Activated T-helper 9 cell treated with anti-CD3 and anti-CD28 coated beads, Interleukin-2, amount 50 U/mL, for 16 hours (primary cell): ENCODE measurements around the gene CLBA1.

ENCODE experiments used
- DNase-seq: peaks from one replicate; pipeline ENCODE4 v3.0.0-alpha.2; 2020; ENCODE audit warnings: low read depth

Gene CLBA1

DNA sequence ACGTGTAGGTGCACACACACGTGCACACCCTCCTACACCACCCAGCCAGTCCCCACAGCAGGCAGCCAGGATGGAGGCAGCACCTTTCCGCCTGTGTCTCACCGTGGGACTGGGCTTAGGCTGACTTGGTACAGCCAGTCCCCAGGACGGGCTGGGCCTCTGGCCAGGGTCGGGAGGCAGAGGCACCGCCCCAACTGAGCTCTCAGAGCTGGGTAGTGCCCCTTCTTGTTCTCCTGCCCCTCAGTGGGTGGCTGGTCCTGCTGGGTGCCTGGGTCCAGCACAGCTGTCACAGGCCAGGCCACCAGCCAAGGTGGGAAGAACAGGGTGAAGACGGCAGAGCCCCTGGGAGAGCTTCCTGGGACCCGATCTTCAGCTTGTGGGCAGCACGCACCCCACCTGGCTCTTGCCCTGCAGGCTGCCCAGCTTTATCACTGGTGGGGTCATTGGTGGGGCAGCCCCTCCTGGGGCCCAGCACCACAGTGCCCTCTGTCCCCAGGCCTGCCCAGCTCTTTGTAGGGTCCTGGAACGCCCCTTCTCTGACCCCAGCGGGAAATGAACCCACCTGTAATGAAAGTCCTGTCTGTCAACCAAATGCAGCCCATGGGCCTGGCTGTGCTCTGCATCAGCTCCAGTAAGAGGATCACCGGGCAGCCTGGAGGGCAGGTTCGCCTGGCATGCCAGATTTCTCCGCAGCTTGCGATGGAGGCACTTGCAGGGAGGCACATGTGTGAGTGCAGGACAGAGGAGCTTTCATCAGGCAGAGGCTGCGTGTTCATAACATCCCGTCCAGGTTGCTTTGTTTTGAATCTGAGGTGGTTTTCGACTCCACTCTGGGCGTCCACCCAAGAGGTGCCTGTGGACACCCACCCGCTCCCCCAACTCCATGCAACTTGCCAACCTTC is 20.6 kb downstream of the CLBA1 start:
- DNase-seq, result no peak

DNA sequence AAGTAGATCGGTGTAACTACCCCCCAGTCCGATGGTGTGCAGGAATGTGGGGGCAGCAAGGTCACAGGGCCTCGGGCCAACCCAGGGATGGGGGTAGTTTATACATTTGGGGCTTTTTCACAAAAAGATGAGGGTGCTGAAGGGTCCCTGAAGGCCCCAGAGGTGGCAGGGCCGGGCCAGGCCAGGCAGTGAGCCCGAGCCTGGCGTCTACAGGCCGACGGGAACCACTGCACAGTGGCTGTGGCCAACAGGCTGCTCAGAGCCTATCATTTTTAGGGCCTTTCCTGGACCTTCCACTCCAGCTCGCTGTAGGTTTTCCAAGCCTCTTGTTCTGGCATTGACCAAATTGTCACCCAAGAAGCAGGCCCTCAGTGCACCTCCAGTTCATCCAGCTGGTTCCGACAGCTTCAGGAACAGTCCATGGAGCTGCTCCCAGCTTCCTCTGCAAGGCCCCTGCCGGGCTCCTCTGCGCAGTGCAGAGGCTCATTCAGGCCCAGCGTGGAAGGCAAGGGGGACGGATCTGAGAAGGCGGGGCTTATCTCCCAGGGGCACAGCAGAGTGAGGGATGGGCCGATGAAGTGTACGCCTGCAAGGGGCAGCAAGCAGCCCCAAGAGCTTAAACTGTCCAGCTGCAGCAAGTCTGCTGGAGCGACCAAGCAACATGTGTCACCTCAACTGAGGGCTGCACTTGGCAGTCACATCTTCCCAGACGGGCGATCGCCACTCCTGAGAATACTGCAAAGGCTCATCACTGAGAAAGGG is 21.4 kb downstream of the CLBA1 start:
- no peak for DNase-seq

DNA sequence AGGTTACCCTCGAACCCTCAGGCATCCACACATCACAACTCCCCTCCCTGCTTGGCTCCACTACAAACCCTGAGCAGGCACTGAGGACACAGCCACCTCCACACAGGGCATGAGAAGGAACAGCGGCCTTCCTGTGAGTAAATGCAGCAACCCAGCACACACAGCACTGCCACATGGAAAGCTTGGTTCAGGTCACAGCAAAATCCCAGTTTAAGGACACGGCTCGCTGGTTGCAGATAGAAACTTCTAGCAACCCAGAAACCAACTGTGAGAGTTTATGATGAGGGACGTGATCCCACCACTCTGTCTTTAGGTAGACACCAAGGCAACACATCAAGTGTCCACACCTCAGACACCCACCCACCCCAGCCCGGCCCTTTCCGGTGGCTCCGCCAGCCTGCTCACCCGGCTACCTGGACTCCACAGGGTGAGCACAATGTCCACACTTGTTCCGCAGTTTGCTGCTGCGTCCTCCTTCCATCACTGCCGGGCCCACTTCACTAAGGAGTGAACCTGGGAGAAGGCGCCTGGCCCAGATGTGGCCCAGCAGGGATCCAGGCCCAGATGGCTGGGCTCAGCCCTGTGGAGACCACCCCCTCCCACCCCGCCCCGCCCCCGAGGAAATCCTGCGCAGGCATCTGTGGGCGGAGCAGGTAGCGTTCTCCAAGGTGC is 22.1 kb downstream of the CLBA1 start:
- no peak for DNase-seq

DNA sequence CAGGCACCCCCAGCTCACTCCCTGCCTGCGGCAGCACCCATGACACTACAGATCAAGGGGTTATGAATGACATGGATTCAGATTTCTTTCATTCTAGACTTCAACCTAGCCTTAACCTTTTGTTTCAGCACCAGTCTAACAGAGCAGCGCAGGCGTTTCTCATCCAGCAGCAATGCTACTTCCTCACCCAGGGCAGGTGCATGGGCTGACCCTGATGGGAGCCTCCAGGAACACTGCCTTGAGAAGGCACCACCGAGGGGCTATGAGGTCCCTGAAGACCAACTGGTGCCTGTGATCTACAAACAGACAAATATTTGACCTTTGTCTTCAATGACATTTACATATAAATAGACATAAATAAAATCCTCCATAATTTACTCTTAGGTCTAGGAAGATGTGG is 24.5 kb downstream of the CLBA1 start:
- no peak for DNase-seq

DNA sequence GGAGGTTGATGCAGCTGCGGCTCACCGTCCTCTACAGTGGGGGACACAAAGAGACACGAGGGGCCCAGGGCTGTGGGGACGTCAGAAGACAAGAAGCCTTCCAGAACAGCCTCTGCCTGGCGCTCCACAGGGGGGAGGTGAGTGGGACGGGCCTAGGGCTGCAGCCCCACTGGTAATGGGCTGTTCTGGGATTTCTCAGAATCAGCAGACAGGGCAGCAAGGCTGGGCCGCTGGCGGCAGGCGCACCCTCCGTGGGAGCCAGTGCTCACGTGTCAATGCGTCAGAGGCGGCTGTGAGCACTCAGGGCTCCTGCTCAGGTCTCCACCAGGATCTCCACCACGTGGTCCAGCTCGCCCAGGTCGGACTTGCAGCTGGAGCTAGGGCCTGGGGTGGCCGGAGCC is 25.3 kb downstream of the CLBA1 start:
- no peak for DNase-seq

DNA sequence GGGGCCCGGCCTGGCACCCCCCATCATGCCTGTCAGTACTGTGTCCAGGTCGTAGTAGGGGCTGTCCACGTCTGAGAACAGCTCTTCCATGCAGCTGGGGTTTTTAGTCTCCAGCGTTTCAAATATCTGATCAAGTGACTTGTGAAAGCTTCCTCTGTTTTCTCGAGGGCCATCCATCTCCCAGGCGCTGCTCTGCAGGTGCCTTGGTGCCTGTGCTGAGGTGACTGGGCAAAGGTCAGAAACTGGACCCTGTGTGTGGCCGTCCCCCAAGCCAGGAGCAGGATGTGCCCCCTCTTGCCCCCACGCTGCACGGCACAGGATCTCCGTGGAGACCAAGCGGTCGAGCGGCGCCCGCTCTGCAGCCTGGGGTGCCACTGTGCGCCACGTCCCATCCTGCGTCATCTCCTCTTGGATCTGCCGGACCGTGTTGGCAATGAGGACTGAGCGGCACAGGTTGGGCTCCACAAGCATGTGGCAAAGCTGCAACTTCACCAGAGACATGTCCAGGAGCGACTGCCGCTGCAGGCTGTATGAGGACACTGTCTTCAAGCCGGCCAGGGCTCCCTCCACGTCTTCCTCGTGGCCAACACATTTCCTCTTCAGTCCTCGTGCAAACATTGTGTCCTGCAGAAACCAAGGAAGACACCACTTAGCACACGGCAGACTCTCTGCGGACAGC is 25.9 kb downstream of the CLBA1 start:
- no peak for DNase-seq

DNA sequence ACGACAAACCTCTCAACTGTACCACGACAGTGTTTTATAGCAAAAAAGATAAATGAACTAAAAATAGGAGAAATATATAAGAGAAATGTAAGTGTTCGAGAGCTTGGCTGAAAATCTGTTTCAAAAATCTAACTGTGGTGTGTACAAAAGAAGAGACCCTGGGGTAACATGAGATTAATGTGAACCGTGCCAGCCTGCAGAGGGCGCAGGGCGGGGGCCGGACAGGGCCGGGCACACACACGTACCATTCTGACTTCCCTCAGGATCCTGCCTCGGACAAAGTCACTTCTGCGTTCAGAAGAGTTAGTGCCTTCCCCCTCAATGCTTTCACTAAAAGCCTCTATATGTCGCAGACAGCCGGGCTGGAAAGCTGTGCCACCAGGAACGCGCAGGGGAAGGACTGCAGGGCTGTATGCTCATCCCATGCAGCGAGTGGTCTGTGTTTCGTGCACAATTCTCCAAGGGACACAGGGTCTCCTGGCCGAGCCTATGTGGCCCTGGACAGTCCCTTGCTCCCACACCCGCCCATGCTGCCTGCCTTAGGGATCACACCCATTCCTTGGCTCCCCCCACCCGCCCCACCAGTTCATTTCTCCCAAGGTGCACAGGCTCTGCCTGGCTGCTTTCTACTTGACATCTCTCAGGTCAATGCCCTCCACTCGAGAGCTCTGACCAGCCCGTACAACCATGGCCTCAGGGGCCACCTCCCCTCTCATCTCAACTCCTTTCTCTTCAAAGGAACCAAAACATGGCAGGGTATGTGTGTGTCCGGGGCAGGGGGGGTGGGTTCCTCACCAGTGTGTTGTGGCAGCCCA is 26.8 kb downstream of the CLBA1 start:
- no peak for DNase-seq

DNA sequence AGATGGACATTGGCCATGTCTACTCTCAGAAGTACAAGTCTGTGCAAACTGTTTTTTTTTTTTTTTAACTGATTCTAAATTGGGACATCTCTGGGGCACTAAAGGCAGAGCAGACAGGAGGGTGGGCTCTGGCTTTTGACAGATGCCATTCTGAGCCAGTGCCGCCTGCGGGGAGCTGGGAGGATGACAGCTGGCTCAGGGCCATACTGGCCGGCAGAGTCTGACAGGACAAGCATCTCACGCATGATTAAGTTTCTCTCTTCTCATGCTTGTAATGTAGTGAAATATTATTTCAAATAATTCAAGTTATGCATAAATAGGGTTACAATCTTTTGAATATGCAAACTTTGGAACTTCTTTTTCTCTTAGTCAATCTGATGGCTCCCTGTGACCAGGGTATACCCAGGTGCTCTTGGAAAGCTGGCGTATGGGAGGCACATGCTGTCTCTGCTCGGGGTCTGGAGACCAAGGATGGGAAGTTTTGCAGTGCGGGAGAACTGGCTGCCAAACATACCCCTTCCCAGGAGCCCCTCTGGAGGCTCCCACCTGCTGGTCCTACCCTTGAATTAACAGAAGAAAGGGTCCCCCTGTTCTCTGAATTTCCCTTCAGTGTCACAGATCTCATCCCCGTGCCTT is 27.7 kb downstream of the CLBA1 start:
- no peak for DNase-seq

DNA sequence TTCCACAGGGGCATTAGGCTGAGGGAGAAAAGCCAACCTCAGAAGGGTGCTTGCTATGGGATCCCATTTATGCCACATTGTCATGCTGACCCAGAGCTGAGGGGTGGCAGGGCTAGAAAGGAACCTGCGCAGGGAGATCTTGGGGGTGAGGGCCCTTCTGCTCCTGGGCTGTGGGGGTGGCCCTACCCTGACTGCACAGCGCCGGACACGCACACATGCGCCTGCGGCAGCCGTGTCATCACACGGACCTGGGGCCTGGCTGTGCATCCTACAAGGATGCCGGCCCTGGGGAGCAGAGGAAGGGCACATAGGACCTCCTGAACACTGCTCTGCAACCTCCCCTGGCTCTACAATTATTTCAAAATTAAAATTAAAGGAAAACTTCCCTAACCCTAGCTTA is 28.4 kb downstream of the CLBA1 start:
- DNase-seq, result no peak

DNA sequence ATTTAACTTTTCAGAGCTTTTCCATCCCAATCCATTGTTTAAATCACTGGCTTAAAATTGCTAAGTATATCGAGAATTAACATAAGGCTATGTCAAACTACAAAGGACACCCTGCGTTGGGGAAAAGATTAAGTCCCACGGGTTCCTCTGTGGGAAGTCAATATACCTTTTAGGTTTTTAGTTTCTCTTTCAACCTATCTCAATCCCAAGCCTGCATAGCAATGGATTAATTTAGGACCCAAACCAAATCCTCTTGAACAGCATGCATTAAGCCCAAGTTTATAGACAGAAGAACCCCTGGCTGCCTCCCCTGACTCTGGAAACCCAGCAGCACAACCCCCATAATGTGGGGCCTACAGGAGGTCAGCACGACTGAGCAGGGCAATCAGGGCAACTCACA is 29.0 kb downstream of the CLBA1 start:
- DNase-seq, result no peak

DNA sequence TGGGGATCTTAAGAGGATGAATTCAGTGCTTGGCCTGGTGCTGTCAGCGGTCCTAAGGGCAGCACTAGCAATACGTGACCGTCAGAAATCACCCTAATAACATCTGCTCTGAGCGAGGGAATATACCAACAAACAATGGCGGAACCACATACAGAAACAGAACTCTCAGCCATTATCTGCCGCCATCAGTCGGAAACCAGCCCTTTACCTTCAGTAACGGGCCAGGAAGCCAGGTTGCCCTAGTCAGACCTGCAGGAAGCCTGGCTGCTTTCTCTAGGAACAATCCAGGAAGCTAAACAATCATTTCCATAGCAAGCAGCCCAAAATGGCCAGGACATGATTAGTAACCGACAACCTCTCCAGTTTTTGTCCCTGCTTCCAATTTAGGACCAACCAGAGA is 29.7 kb downstream of the CLBA1 start:
- no peak for DNase-seq

DNA sequence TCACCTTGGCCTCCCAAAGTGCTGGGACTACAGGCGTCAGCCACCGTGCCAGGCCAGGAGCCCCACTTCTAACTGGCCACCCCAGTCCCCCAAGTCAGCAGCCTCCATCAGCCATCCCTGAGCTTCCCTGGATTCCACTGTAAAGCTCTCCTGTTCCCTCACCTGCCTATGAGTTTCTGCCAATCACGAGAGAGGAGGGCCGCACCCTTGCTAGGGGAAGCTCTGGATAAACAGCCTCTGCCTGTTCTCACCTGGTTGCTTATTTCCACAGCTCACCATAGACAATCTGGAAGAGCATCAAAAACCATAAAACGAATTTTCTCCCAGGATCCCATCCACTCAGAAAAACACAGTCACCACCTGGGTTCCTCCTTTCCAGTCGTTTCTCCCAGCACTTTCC is 30.3 kb downstream of the CLBA1 start:
- DNase-seq, result no peak

DNA sequence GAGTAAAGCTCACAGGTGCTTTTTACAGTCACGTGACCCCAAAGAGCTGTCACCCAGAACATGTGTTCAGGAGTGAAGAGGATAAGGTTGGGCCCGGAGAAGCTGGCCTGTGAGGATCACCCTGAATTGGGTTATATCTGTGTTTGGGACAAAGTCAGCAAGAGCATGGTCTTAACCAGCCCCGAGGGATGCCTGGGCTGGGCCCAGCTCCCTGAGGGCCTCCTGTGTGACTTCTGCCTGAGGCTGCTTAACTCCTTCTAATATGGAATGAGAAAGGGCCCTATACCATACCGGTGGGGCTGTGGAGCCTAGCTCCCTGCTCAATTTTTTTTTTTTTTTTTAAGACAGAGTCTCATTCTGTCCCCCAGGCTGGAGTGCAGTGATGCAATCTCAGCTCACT is 32.8 kb downstream of the CLBA1 start:
- DNase-seq, result no peak

DNA sequence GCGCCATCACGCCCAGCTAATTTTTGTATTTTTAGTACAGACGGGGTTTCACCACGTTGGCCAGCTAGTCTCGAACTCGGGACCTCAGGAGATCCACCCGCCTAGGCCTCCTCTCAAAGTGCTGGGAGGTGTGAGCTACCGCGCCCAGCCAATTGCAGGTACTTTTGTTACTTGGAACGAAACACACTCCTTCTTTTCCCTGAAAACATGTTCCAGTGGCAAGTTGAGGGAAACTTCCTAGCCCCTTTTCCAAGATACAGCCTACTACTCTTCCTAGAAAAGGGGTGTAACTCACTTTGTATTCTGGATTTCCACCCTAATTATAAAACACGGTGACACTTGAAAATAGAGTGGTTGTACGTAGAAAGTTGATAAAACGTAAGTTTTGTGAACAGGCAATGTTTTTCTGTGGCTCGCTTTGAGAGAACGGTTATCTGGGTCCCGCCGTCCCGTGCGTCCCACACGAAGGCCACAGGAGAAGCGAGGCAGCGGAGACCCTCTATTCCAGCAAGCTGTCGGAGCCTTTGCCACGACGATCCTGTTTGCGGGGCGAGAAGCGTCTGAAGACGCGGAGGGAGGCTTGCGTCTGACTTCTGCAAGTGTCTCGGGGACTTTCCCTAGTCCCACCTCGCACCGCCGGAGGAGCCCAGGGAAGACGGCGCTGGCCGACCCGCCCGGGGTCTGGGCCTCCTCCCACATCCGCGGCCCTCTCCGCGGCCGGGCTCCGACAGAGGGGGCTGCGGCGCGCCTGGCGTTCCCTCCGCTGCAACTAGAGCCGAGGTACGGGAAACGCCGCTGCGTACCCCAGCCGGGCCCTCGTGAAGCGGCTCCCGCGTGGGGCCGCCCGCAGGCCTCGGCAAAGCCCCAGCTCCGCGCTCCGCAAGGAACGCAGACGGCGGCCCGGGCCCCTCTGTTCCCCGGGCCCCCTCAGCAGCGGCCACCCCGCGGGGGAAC is 34.5 kb downstream of the CLBA1 start:
- DNase-seq, result peak; percentile 54

DNA sequence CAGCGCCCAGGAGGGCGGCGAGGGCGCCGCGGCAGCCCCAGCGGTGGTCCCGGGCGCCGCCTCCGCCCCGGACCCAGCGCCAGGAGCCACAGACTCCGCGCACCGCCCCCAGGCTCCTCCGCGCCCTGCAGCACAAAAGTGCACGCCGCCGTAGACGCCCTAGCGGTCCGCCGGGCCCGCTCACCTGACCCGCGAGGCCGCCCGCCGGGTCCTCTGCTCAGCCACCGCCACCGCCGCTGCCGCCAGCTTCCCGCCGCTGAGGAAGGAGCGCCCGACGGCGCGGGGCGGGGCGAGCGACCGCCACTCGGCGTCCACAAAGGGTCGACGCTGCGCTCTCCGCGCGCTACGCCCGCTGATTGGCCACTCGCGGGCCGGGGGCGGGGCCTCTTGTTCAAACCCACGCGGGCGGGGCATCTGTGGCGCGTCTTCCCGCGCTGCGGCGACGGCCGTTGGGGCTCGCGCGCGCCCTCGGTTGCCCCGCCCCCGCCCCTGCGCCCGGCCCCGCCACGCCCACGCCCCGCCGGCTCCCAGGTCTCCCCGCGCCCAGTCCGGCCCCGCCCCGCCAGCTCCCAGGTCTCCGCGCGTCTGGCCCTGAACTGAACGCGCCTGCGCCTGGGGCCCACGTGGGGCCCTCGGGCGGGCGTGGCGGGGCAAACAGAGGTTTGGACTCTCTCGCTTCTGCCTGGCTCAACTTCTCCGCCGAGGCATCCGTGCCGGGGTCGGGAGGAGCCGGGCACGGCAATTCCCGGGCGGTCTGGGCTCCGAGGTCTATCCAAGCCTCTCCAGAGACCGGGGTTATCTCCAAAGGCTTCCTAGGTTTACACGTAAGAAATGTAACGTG is 35.4 kb downstream of the CLBA1 start, which contains the start of gene CDCA4:
TSS of gene CDCA4 (minus strand) at position 269 of the 841 bp plus-strand sequence. CDS start 9,154 bp downstream, outside the sequence.
- peak; percentile 98 for DNase-seq

DNA sequence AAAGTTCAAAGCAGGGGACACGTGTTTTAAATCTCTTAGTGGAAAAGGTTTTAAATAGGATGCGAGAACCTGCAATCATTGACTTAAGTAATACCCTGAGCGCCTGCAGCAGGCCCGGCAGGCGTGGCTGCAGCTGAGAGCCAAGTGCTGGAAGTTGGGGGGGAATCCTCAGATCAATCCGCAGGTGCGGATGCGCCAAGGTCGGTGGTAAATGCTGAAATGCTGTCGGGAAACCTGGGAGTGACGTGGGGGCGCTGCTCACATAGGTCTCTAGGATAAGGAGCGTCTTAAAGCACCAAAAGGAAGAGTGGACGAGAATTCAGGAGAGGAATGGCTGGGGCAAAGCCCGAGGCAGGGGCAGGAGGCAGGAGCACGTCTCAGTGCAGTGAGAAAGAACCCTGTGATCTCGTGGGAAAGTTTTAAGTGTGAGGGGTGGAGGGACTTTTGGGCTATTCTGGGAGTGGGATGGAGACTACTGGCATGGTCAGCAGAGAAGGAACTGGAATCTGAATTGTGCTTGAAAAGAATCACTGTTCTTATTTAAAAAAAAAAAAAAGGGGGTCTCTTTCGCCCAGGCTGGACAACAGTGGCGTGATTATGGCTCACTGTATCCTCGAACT is 36.2 kb downstream of the CLBA1 start:
- DNase-seq, result no peak

DNA sequence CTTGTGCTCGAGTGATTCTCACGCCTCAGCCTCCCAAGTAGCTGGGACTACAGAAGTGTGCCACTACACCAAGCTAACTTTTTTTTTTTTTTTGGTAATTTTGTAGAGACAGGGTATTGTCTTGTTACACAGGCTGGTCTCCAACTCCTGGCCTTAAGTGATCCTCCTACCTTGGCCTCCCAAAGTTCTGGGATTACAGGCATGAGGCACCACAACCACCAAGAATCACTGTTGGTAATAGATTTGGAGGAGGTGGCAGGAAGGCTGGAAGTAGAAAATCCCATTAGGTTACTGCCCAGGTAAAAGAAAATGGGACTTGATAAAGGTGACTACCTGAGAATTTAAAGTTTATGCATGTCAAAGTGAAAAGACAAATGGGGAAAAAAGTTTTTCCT is 36.7 kb downstream of the CLBA1 start:
- DNase-seq, result no peak

DNA sequence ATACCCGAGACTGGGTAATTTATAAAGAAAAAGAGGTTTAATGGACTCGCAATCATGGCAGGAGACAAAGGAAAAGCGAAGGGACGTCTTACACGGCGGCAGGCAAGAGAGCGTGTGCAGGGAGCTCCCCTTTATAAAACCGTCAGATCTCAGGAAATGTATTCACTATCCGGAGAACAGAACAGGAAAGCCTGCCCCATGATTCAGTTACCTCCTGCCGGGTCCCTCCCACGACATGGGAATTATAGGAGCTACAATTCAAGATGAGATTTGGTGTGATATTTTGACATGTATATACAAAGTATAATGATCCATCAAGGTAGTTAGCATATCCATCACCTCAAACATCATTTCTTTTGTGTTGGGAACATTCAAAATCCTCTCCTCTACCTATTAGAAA is 37.6 kb downstream of the CLBA1 start:
- DNase-seq, result no peak
